Measurements from ENCODE around the gene EFNA5. TPM values are rescaled to one million over a fixed set of nuclear protein-coding genes. Genes with fewer than 3 reads are reported as not detected.

Gene EFNA5
- total RNA-seq, 4 donors from 2014 or later = 6.8 to 17.9 (median 11.5) TPM

GRCh38 chr5:107508097-107508496 is 162.6 kb downstream of the EFNA5 start:
- no peak overlapping the region for H3K27ac ChIP-seq
- H3K4me3 ChIP-seq = no peak overlapping the region
- H3K4me1 ChIP-seq = no peaks in the 10 kb centered on the region
- H3K27me3 ChIP-seq = no peaks in the 10 kb centered on the region
- intact Hi-C loops (cut with DNase I) = no loop called here
- no peaks in the 10 kb centered on the region for H3K36me3 ChIP-seq
- WGBS, 2 donors = 63 to 67% methylated on average over 4 of the region's 4 CpGs
- no peak for TF ChIP-seq POLR2A (IDR thresholded peaks at IDR 0.05)
- no peak for TF ChIP-seq CTCF (IDR thresholded peaks at IDR 0.05)
- no peak for DNase-seq
- no peaks in the 10 kb centered on the region for H3K9me3 ChIP-seq

- Histone ChIP-seq H3K9me3 (no peaks in the 10 kb centered on the region), H3K36me3 (no peaks in the 10 kb centered on the region), H3K4me3 (no peak overlapping the region), H3K27ac (no peak overlapping the region), H3K27me3 (no peaks in the 10 kb centered on the region), H3K4me1 (no peaks in the 10 kb centered on the region)
- no peak for DNase-seq
- TF ChIP-seq POLR2A (IDR thresholded peaks at IDR 0.05) (no peak), CTCF (IDR thresholded peaks at IDR 0.05) (no peak)
- WGBS, 2 donors = 58 to 75% methylated on average over 3 of the region's 3 CpGs
- intact Hi-C loops (cut with DNase I) = no loop called here
These were observed 164.8 kb downstream of the EFNA5 start for GRCh38 chr5:107505763-107506534.

- no peak overlapping the region for H3K4me3 ChIP-seq
- DNase-seq = no peak
- no peaks in the 10 kb centered on the region for H3K36me3 ChIP-seq
- no peaks in the 10 kb centered on the region for H3K27me3 ChIP-seq
- H3K4me1 ChIP-seq = peaks cover 0 to 3% (median 0%) of the 10 kb centered on the region in 3 donors
- WGBS, 2 donors = 90 to 100% methylated on average over 1 of the region's 1 CpG
- TF ChIP-seq POLR2A (IDR thresholded peaks at IDR 0.05) = no peak
- no peak for TF ChIP-seq CTCF (IDR thresholded peaks at IDR 0.05)
- intact Hi-C loops (cut with DNase I) = no loop called here
- H3K27ac ChIP-seq = no peak overlapping the region
- H3K9me3 ChIP-seq = no peaks in the 10 kb centered on the region
These were observed 166.3 kb downstream of the EFNA5 start for GRCh38 chr5:107504424-107504823.

GRCh38 chr5:107502676-107503060 is 168.1 kb downstream of the EFNA5 start:
- no peak for DNase-seq
- TF ChIP-seq CTCF (IDR thresholded peaks at IDR 0.05) = no peak
- TF ChIP-seq POLR2A (IDR thresholded peaks at IDR 0.05) = no peak

GRCh38 chr5:107501965-107502675 is 168.6 kb downstream of the EFNA5 start:
- H3K4me3 ChIP-seq = no peak overlapping the region
- no peaks in the 10 kb centered on the region for H3K36me3 ChIP-seq
- no peak for TF ChIP-seq POLR2A (IDR thresholded peaks at IDR 0.05)
- no peak for TF ChIP-seq CTCF (IDR thresholded peaks at IDR 0.05)
- intact Hi-C loops (cut with DNase I) = no loop called here
- H3K27me3 ChIP-seq = no peaks in the 10 kb centered on the region
- no peak for DNase-seq
- H3K27ac ChIP-seq = no peak overlapping the region
- no peaks in the 10 kb centered on the region for H3K9me3 ChIP-seq
- 68% methylated on average over 15 to 16 of the region's 17 CpGs for WGBS, 2 donors
- peaks cover 0 to 16% (median 0%) of the 10 kb centered on the region in 3 donors for H3K4me1 ChIP-seq

More at GRCh38 chr5:107502676-107503060, 168.1 kb downstream of the EFNA5 start:
- Histone ChIP-seq H3K4me1 (peaks cover 0 to 16% (median 0%) of the 10 kb centered on the region in 3 donors), H3K36me3 (no peaks in the 10 kb centered on the region), H3K4me3 (no peak overlapping the region), H3K27ac (no peak overlapping the region), H3K27me3 (no peaks in the 10 kb centered on the region), H3K9me3 (no peaks in the 10 kb centered on the region)
- WGBS, 2 donors = 78 to 82% methylated on average over 7 of the region's 7 CpGs
- intact Hi-C loops (cut with DNase I) = no loop called here

Measured in esophagus squamous epithelium (tissue), 5 donors.